Measurements from ENCODE around the gene TTC4. TPM values are rescaled to one million over a fixed set of nuclear protein-coding genes. Genes with fewer than 3 reads are reported as not detected.

Gene TTC4
- total and polyA plus RNA-seq, 2 experiments from 2014 or later, result 14.0 to 20.0 TPM

DNA sequence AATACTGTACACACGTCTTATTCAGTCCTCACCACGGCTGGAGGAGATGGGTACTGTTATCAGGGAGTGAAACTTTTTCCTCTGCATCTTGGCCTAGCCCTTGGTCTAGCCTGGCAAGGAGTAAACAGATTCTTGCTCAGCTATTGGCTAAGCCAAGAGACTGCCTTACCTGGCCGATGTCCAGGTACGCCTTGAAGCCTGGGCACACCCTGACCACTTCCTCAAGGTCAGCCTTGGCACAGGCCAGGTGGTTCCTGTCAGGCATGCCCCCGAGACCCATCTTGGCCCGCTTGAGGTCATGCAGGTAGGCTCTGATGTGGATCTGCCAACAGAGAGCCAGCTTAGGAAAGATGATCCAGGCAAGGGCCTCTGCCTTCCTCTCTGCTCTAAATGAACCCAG, 66.5 kb downstream of the TTC4 start:
- H3K27me3 ChIP-seq, result peaks cover 8% of the 10 kb centered on the region
- H3K9me3 ChIP-seq (ENCODE audit: low read depth), result no peaks in the 10 kb centered on the region
- 88% methylated on average over 6 of the region's 6 CpGs for WGBS (ENCODE audit: low lambda C conversion rate, missing lambda C conversion rate)
- no peaks in the 10 kb centered on the region for H3K36me3 ChIP-seq (replicated peaks; ENCODE audit: insufficient read depth, low read depth)
- H3K4me2 ChIP-seq, result no peak overlapping the region
- no peaks in the 10 kb centered on the region for H3K79me2 ChIP-seq
- DNase-seq (ENCODE audit: low spot score), result no peak
- no peak overlapping the region for H3K4me3 ChIP-seq
- H3K27ac ChIP-seq, result no peak overlapping the region
- no peak overlapping the region for H2AFZ ChIP-seq
- H4K20me1 ChIP-seq (ENCODE audit: insufficient read depth, poor library complexity, severe bottlenecking), result no peaks in the 10 kb centered on the region
- TF ChIP-seq EZH2phosphoT487 (IDR thresholded peaks at IDR 0.05; ENCODE audit: low read depth, severe bottlenecking, unreplicated experiment), result no peak
- TF ChIP-seq, protein P1, sequence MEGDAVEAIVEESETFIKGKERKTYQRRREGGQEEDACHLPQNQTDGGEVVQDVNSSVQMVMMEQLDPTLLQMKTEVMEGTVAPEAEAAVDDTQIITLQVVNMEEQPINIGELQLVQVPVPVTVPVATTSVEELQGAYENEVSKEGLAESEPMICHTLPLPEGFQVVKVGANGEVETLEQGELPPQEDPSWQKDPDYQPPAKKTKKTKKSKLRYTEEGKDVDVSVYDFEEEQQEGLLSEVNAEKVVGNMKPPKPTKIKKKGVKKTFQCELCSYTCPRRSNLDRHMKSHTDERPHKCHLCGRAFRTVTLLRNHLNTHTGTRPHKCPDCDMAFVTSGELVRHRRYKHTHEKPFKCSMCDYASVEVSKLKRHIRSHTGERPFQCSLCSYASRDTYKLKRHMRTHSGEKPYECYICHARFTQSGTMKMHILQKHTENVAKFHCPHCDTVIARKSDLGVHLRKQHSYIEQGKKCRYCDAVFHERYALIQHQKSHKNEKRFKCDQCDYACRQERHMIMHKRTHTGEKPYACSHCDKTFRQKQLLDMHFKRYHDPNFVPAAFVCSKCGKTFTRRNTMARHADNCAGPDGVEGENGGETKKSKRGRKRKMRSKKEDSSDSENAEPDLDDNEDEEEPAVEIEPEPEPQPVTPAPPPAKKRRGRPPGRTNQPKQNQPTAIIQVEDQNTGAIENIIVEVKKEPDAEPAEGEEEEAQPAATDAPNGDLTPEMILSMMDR (IDR thresholded peaks at IDR 0.05; ENCODE audit: poor library complexity), result no peak
- TF ChIP-seq EZH2 (IDR thresholded peaks at IDR 0.05; ENCODE audit: borderline replicate concordance), result no peak
- no peaks in the 10 kb centered on the region for H3K4me1 ChIP-seq (ENCODE audit: insufficient read depth)
- no peaks in the 10 kb centered on the region for H3K9me2 ChIP-seq (replicated peaks; ENCODE audit: insufficient read depth)

DNA sequence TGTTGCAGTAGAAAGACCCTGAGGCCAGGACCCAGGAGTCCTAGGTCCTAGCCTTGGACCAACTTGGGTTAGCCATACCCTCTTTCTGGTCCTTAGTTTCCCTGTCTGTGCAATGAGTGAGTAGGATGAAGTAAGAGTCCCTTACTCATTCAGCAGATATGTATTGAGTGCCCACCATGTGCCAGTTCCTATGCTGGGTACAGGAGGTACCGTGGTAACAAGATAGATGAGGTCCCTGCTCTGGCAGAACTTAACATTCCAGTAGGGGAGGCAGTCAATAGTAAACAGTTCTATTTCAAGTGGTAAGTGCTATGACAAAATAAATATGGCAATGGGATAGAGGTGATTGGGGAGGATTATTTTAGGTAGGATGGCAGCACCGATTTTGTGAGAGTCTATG, 66.9 kb downstream of the TTC4 start:
- Histone ChIP-seq H4K20me1 (ENCODE audit: insufficient read depth, poor library complexity, severe bottlenecking) (no peaks in the 10 kb centered on the region), H3K27ac (no peak overlapping the region), H3K4me3 (no peak overlapping the region), H3K9me3 (ENCODE audit: low read depth) (no peaks in the 10 kb centered on the region), H3K4me2 (no peak overlapping the region), H3K79me2 (no peaks in the 10 kb centered on the region), H3K27me3 (peaks cover 8% of the 10 kb centered on the region), H3K9me2 (replicated peaks; ENCODE audit: insufficient read depth) (no peaks in the 10 kb centered on the region), H2AFZ (no peak overlapping the region), H3K36me3 (replicated peaks; ENCODE audit: insufficient read depth, low read depth) (no peaks in the 10 kb centered on the region), H3K4me1 (ENCODE audit: insufficient read depth) (no peaks in the 10 kb centered on the region)
- TF ChIP-seq, protein P1 (IDR thresholded peaks at IDR 0.05; ENCODE audit: poor library complexity), result no peak
- 86% methylated on average over 2 of the region's 2 CpGs for WGBS (ENCODE audit: low lambda C conversion rate, missing lambda C conversion rate)
- no peak for DNase-seq (ENCODE audit: low spot score)

DNA sequence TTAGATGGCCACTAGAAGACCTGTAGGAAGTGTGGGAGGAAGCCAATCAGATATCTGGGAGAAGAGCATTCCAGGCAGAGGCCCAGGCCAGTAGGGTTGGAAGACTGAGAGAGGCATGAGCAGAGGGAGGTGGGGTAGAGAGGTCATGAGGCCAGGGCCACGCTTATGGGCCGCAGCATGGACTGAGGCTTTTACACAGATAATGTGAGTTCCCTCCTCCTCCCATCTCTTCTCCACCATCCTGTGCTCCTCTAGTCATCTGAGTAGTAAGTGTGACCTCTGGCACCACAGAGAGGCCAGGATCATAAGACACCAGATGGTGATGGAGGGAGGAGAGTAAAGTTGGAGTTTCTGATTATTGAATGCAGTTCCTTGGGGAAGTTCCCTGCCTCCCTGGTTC, 68.4 kb downstream of the TTC4 start:
- no peaks in the 10 kb centered on the region for H4K20me1 ChIP-seq (ENCODE audit: insufficient read depth, poor library complexity, severe bottlenecking)
- no peak overlapping the region for H3K4me3 ChIP-seq
- no peak overlapping the region for H3K27ac ChIP-seq
- H3K9me2 ChIP-seq (replicated peaks; ENCODE audit: insufficient read depth), result no peaks in the 10 kb centered on the region
- no peaks in the 10 kb centered on the region for H3K4me1 ChIP-seq (ENCODE audit: insufficient read depth)
- 85% methylated on average over 2 of the region's 2 CpGs for WGBS (ENCODE audit: low lambda C conversion rate, missing lambda C conversion rate)
- no peaks in the 10 kb centered on the region for H3K9me3 ChIP-seq (ENCODE audit: low read depth)
- H2AFZ ChIP-seq, result no peak overlapping the region
- H3K36me3 ChIP-seq (replicated peaks; ENCODE audit: insufficient read depth, low read depth), result no peaks in the 10 kb centered on the region
- no peak for DNase-seq (ENCODE audit: low spot score)
- H3K4me2 ChIP-seq, result no peak overlapping the region
- H3K27me3 ChIP-seq, result peaks cover 8% of the 10 kb centered on the region
- TF ChIP-seq EZH2phosphoT487 (IDR thresholded peaks at IDR 0.05; ENCODE audit: low read depth, severe bottlenecking, unreplicated experiment) (no peak), EZH2 (IDR thresholded peaks at IDR 0.05; ENCODE audit: borderline replicate concordance) (no peak)
- TF ChIP-seq, protein P1 (IDR thresholded peaks at IDR 0.05; ENCODE audit: poor library complexity), result no peak
- no peaks in the 10 kb centered on the region for H3K79me2 ChIP-seq

DNA sequence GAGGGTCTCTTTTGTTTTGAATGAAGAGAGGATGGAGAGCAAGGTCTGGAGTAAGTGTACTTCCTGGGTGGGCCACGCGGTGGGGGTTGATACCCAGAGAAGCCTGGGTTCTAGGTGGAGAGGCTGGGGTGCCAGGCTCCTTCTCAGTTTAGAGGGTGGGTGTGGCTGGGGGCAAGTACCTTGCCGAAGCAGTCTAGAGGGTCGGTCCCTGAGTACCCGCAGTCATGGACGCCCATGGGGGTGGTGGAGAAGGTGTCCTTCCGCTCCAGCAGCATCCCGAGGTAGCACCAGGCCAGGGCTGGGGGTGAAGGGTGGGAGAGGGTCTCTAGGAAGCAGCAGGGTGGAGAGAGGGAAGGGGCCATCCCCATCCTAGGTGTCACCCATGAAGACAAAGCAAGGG, 71.1 kb downstream of the TTC4 start:
- no peaks in the 10 kb centered on the region for H3K79me2 ChIP-seq
- no peak for DNase-seq (ENCODE audit: low spot score)
- H3K4me3 ChIP-seq, result no peak overlapping the region
- no peaks in the 10 kb centered on the region for H3K4me1 ChIP-seq (ENCODE audit: insufficient read depth)
- no peak overlapping the region for H3K27ac ChIP-seq
- no peak for TF ChIP-seq EZH2phosphoT487 (IDR thresholded peaks at IDR 0.05; ENCODE audit: low read depth, severe bottlenecking, unreplicated experiment)
- TF ChIP-seq, protein P1 (IDR thresholded peaks at IDR 0.05; ENCODE audit: poor library complexity), result no peak
- no peak overlapping the region for H2AFZ ChIP-seq
- no peak overlapping the region for H3K4me2 ChIP-seq
- no peaks in the 10 kb centered on the region for H4K20me1 ChIP-seq (ENCODE audit: insufficient read depth, poor library complexity, severe bottlenecking)
- H3K9me2 ChIP-seq (replicated peaks; ENCODE audit: insufficient read depth), result no peaks in the 10 kb centered on the region
- no peaks in the 10 kb centered on the region for H3K36me3 ChIP-seq (replicated peaks; ENCODE audit: insufficient read depth, low read depth)
- WGBS (ENCODE audit: low lambda C conversion rate, missing lambda C conversion rate), result 96% methylated on average over 4 of the region's 8 CpGs
- no peaks in the 10 kb centered on the region for H3K9me3 ChIP-seq (ENCODE audit: low read depth)
- H3K27me3 ChIP-seq, result peaks cover 7% of the 10 kb centered on the region

All from hepatocyte (in vitro differentiated cells).